Limb (tissue), 2 donors: Measurements from ENCODE around the gene EMX1.

Experiments
- DNase-seq, 2 donors: peaks; one replicate each; pipeline ENCODE4 v3.0.0-alpha.2; 2016; ENCODE audit errors: extremely low spot score in 2 of 2

Gene EMX1

DNA sequence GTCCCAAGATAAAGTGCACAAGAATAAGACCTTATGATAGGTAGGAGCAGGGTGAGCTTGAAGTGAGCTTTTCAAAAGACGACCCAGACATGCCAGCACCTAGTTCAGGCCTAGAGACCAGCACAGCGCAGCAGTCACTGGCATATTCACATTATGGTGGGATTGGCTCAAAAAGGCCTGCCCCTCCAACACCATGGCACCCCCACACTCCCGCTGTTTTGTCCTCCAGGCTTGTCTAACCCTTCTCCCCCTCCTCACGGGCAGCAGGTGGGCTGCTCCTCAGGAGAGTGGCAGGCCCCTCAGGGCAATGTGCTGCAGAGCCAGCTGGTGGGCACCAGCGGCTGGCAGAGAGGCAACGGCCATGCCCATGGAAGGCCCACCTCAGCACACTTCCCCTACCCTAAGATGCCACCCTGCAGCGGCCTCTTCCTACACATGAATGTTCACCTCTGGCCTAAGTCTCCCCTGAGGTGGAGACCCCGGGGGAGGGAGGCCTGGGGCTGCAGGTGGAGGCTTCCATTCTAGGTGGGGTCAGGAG is 25.6 kb downstream of the EMX1 start:
- DNase-seq = no peak

DNA sequence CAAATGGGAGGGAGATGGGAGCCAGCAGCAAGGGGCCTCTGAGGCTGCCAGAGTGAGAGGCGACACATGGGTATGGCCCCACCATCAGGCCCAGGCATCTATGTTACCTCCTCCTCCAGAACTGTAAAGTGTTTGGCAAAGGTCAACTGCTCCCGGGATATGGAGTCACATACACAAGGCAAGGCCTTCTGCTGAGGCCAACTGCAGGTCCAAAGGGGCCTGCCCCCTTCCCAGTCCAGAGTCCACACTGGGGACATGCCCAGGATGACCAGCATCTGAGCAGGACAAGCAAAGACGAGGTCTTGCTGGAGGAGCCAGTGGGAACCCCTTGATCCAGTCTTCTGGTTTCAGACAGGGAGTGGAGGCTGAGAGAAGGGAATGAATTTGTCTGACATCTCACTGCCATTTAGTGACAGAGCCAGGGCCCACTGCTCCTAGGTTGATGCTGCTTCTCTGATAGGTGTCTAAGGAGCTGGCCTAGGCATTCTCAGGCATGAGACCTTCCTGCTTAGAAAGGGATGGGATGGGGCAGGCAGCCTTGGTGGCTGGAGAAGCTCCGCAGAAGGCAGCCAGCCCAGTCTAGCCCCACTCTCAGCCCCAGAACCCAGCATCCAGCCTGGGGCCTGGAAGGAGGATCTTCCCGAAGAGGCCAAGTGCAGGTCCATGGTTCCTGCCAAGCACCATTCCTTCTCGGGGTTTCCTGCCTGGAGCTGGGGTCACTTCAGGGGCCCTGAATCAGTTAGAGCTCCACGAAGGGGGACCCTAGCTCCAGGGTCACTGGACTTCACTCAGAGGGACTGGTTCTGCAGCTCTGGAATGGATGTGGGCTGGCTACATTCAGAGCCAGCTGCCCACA is 26.4 kb downstream of the EMX1 start:
- DNase-seq = no peak

DNA sequence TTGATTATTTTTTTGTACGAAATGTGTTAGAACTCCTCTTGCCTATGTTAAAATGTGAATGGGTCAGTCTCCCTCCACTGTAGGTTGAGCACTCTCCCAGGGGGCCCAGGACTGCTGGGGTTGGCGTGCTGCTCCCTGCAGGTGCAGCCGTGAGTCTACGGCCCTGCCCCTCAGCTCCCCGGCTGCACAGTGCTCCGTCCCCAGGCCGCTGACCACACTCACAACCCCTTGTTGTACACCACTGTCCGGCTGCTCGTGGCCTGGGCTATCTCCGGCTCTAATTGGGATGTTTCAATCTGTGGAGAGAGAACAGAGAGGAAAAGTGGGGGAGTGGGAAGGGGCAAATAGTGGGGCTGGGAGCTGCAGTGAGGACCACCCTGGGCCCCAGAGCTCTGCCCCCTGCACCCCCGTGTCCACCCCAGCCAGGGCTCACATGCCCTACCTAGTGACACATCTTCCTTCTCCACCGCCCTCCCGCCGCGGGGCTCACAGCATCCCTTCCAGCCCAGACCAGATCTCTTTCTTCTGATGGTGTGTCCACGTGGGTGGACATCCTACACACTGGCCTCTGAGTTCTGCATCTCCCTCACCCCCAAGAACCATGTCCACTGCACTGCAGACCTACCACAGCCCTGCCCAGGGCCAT is 27.6 kb downstream of the EMX1 start:
- no peak for DNase-seq

DNA sequence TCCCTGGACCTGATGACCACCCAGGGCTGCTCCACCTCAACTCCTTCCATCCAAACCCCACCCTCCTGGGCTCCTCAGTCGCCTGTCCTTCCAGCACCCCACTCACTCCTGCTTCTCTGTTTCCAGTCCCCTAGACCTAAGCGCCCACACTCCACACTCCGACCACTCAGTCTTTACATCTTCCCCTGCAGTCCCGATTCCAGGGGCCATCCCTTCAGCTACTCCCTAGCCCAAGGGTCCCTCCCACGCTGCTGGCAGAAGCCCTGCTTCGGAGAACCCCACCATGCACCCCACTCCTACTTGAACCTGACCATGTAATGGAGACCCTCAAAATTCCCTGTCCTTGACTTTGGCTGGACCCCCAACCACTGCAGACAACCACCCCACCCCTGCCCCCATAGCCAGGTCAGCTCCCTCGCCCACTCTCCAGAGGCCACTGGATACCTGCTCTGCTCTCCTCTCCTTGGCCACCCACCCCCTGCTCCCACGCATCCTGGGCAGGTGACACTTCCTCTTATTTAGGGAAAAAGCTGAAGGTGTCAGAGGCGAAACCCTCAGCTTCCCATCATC is 28.2 kb downstream of the EMX1 start:
- no peak for DNase-seq

DNA sequence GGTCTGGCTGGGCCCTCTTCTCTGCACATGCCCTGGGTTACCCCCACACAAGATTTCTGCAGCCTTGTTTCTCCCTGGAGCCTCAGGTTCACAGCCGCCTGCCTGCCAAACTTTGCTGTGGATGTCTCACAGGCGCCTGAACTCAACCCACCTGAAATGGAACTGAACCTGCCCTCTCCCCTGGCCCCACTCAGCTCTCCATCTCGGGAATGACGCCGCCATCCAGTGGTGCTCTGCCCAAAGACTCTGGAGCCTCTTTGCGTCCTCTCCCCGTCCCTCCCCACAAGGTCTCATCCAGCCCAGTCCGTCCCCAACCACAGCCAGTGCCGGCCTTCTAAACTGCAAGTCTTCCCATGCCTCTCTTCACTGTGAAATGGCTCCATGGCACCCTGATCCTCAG is 29.1 kb downstream of the EMX1 start:
- no peak for DNase-seq

DNA sequence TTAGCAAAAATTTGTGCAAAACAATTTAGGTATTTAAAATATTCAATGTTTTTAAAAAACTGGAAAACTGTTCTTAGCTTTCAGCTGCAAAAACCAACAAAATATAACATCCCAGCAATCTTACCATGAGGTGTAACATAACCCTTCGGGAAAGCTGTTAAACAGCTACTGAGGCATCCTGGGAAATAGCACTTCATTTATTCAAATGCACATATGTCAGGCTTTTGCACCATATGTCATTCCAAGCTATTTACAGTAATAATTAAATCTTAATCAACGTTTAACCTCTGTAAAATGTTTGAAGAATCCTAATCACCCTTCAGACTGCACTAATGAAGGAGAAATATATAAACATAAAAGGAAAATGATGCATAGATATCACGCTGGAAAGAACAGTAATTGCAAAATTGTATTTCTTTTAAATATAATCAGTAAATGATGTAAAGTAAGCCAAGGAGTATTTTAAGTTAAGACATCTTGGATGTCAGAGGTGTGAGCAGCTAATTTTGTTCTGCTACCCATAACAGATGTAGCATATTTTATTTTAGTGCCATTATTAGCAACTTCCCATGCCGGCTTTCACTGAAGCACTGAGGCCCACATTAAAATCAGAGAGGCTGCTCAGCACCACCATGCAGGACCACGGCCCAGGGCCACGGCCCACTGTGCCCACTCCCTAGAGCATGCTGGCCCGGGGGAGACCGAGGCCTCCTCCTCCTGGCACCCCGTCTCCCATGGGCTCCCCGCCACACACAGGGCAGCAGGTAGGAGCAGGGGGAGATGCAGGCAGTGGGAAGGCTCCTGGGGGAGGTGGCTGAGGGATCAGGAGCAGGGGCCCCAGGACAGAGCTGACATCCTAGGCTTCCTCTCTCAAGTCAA is 30.9 kb downstream of the EMX1 start:
- no peak for DNase-seq

DNA sequence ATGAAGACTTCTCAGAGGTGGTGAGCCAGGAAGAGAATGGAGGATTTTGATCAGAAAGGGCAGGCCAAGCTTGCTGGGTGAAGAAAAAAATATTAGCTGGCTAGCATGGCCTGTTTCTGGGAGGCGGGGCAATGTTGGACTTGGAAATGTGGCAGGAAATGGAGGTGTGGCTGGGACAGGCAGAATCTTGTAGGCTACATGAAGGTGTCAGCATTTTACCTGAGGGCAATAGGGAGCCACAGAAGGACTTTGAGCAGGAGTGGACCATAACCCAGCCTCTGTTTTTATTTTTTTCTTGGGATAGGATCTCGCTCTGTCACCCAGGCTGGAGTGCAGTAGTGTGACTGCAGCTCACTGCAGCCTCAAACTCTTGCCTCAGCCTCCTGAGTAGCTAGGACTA is 31.7 kb downstream of the EMX1 start:
- no peak for DNase-seq

DNA sequence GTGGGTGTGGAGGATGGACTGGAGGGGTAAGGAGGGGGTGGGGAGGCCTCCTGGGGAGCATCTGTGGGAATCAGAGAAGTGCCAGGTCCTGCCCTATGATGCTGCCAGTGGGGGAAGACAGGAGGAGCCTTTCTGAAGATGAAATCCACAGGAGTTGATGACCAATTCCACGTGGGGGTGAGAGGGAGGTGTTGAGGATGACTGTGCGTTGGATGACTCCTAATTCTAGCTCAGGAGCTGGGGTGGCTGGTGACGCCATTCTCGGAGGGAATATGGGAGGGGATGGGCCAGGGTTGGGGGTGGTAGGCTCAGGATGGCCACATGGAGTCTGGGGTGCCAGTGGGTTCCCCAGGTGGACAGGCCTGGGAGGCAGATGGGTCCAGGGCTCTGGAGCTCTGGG is 32.3 kb downstream of the EMX1 start:
- no peak for DNase-seq

DNA sequence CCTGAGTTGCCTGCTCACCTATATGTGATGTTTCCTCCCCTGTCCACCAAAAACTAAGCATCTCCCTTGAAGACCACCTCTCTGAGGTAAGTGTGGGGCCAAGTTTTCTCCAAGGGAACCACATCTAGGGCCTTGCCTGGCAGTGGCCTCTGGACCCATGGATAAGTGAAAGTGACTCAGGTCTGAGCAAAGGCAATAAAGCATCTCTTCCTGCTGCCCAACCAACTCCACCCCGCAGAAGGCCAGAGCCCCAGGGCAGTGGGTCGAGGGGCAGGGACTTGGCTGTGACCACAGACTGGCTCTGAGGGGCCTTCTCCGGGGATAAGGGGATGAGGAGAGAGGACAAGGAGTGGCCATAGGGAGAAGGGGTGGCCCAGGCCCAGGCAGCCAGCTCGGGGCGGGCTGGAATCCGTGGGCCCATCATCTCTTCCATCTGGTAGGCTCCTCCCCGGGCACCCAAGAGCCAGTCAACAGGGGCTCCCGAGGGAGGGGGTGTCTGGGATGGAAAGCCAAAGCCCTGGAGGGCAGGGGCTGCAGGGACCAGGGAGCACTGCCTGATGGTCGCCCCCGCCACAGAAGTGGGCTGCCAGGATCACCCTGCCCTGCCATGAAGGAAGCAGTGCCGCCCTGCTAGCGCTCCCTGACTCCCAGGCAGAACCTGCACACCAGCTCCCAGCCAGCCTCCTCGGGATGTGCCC is 33.4 kb downstream of the EMX1 start:
- no peak for DNase-seq

DNA sequence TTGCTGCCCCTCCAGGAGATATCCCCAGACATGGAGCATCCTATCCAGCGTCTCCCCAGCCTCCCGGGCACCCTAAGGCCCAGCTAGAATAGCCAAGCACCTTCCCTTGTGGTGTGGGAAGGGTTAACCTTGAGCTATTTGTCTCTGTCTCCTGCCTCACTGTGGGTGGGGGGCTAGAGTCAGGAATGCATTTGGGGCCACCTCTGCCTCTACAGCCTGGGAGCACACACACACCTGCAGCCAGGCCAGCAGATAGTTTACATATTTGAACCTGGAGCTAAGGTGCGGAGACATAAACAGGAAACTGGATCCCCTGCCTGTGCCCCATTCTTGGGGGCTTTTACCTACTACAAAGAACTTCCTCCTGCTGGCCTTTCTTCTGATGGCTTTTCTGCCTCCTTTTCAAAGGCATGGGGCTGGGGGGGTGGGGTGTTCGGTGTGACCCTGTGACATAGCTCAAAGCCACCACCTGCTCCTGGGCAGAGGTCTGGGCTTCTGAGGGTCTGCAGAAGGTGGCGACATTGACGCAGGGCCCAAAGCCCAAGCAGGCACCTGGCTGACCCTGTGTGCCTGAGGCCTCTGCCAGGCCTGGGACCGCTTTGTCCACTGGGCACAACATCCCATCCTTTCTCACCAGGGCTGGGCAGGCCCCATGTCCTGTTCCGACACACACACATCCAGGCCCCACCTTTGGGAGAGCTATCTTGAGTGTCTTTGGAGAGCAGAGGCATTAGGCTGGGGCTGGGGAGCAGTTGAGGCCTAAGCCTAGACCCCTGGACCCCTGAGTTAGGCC is 34.2 kb downstream of the EMX1 start:
- no peak for DNase-seq

DNA sequence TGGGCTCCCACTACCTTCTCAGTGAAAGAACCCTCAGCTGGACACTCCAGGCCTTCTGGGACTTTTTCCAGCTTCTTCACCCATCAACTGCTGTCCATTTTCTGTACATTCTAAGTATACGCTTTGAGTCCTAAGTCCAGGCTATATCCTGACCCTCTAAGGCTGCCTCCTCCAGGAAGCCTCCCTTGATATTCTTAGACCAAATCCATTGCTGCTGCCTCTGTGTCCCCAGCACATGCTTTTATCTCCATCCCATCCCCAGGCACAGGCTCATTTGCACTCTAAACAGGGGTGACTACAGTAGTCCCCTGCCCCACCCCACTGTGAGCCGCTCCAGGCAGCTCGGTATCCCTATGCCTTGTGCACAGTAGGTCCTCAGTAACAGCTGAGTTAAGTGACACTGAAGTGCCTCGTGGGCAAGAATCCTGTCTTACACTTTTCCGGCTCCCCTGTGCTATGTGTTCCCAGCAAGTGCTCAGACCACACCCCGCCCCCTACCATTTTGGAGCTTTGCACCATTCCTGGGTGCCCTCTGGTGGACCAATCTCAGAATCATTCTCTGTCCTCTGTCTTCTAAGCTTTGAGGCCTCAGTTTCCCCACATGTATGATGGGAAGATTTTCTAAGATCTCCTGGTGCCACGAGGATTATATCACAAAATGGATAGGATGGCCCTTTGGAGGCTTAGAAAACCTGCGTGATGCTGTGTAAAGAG is 34.9 kb downstream of the EMX1 start:
- no peak for DNase-seq

DNA sequence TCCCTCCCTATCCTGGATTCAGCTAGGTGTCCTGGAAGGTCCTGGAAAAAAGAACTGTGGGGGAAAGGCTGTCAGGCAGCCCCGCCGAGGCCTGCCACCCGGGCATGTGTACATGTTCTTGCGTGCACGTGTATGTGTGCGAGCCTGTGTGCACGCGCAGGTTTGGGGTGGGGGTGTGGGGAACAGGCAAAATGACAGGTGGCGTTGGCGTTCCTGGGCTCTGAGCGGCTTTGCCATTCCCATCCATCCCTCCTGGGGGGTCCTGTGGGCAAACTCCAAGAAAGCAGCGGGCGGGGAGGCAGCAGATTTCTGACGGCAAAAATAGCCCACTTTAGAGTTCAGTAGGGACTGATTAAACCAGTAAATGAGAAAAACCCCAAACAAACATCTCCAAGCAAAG is 35.6 kb downstream of the EMX1 start:
- no peak for DNase-seq

DNA sequence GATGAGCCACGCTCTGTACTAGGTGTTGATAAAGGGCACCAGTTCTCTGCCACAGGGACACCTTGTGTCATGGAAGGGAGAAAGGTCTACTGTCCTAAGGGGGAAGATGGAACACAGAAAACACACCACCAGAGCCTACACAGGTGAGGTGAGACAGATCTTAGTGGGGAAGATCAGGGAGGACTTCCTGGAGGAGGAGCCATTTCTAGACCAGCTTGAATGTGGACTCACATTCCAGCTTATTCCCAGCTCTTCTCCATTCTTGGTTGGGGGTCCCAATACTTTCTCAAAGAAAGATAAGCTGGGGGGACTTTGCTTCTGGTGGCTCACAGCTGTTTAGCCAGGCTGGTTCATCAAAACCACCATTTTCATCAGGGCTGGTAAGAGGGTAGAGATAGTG is 36.2 kb downstream of the EMX1 start:
- no peak for DNase-seq

DNA sequence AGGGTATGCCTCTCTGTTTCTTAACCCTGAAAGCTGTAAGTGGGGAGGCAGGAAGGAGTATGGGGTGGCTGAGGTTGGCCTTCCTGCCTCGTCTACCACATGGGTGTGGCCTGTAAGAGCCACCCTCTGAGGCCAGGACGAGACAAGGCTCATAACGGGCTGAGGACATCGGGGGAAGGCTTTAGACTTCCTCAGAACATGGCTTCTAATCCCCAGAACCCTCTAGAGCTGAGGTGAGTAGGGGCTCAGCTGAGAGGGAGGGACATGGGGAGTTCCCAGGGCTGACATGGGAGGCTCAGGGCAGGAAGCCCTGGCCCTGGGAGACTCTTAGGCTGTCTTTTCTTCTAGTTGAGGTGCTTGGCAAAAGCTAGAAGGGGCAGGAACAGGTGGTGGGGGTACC is 36.7 kb downstream of the EMX1 start:
- no peak for DNase-seq

DNA sequence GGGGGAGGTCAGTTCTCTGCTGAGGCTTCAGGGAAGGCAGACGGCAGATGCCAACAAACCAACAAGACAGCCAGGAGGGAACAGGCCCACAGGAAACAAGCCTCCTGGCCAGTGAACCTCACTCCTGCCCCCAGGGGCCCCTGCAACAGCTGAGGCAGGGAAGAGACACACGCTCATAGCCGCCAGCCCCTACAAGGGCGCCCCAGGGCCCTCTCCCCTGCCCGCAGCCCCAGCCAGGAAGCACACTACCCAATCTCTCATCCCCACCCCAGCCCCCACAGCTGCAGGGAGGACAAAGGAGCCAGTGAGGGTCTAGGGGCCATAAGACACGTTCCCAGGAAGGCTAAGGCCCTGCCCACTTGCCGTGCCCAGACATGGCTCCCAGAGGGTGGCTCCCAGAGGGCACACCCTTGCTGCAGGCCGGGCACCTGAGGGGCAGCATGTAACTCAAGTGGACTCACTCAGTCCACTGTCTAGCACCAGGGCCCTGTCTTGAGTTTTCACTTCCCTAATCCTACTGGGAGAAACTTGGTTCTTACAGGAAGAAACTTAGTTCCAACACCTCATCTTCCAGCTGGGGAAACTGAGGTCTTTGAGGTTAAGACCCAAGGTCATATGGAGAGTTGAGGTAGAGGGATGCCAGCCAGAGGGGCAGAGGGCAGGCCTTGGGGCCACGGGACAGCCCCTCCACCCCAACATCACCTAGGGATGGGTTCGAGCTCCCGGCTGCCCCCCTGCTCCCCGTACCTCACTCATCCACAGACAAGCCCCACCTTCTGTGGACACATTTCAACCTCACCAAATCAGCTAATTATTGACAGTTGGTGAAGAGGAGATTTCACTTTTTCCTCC is 37.3 kb downstream of the EMX1 start:
- no peak for DNase-seq

DNA sequence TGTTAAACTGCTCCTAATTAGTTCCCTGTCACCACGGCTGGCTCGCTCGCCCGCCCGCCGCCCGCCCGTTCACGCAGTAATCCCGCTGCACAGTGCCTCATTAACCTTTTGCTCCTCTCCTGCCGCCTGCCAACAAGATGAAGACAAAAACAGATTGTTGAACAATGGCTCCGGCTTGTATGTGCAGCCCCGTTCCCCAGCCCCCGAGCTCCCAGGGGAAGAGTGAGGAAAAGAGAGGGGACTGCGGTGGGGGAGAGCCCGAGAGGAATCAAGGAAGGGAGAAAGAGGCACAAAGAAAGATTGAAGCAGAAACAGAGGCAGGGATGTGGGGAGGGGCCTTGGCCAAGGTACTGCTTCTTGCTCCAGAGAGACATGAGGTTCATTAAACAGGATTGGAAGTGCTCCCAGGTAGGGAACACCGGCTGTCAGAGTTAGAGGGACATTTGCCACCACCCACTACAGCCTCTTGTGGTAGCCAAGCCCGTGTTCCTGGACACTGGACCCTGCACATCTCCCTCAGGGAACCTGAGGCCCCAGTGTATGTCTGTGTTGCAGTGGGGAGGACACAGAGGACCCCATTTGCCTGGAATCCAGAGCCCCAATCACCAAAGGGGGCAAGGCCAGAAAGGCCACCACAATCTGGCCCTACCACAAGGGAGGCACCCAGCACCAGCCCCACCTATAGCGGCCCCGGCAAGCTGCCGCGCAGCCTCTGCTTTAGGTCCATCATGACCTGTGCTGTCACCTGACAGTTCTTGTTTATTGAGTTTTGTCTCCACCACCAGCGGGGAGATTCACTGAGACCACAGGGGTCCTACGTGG is 38.1 kb downstream of the EMX1 start:
- DNase-seq = no peak

DNA sequence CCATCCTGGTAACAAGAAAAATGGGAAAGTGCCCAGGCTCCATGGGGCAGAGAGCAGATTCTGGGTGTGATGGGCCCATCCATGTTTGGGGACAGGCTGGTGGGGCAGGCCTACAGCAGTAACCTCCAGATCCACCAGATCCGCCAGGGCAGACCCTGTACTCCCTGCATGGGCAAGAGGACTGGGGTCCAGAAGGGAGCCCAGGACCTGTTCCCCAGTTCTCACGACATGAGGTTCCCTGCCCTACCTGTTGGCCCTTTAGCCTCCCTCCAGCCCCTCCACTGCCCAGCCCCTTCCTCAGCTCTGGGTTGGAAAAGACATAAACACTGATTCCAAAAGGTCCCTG is 38.7 kb downstream of the EMX1 start:
- no peak for DNase-seq

DNA sequence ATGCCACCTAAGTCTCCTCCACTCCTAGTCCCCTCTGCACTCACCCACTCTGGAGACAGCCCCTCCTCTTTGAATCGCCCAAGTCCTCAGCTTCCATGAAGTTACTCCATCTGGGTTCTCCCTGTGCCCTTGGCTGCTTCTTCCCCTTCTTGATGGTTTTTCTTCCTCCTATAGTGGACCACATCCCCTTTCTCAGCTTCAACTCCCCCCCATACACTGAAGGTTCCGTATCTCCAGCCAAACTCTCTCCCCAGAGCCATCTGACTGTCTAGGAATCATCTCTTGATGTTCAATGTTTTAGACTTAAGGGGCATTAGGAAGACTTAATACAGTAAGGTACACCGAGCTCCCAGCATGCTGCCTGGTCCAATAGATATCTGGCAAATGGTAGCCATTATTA is 39.6 kb downstream of the EMX1 start:
- no peak for DNase-seq
